Thoracic aorta (tissue), 2 donors: Measurements from ENCODE around the gene IGFL2. TPM values are rescaled to one million over a fixed set of nuclear protein-coding genes. Genes with fewer than 3 reads are reported as not detected.

Experiments
- ATAC-seq: fragments of 150-250 bp; one replicate; pipeline ENCODE4 v1.8.0; 2017; ENCODE audit warnings: low read depth; ENCODE audit not compliant: insufficient number of reproducible peaks, low FRiP score
- DNase-seq: peaks from one replicate; pipeline ENCODE4 v3.0.0-alpha.2; 2020; ENCODE audit warnings: low spot score
- H3K27ac ChIP-seq, 2 donors: fragments of 200-600 bp; sonication (generic); 1 replicate in 1 of 2; 2 replicates in 1 of 2; pipeline ENCODE4 v1.5.1; 2016; ENCODE audit warnings: mild to moderate bottlenecking in 2 of 2, moderate library complexity in 2 of 2
- H3K27me3 ChIP-seq: fragments of 200-600 bp; sonication (generic); replicated peaks from 2 replicates; pipeline ENCODE4 v1.6.0; 2016; ENCODE audit warnings: mild to moderate bottlenecking; ENCODE audit not compliant: insufficient read depth
- H3K36me3 ChIP-seq: fragments of 200-600 bp; sonication (generic); one replicate; pipeline ENCODE4 v1.5.1; 2016
- H3K4me1 ChIP-seq, 2 donors: fragments of 200-600 bp; sonication (generic); 1 replicate in 1 of 2; 2 replicates in 1 of 2; pipeline versions ENCODE4 v1.5.1 to v1.6.0; 2016; ENCODE audit warnings: low read depth in 2 of 2, mild to moderate bottlenecking in 1 of 2; ENCODE audit not compliant: control insufficient read depth in 1 of 2
- H3K4me3 ChIP-seq: fragments of 200-600 bp; sonication (generic); 2 replicates; pipeline ENCODE4 v1.5.1; 2016; ENCODE audit warnings: mild to moderate bottlenecking
- H3K9me3 ChIP-seq: fragments of 200-600 bp; sonication (generic); 2 replicates; pipeline ENCODE4 v1.5.1; 2016
- total RNA-seq, 2 donors: library from RNA; depleted of rRNA; stranded (reverse); fragments of >200 nt; gene quantifications; one replicate each; pipeline versions ENCODE4 v1.1.0 to v1.2.3, GENCODE V29; 2016
- TF ChIP-seq, protein P1 (sequence below): fragments of 200-600 bp; sonication (generic); IDR thresholded peaks from one replicate; pipeline ENCODE4 v1.5.1; 2019; ENCODE audit warnings: antibody characterized with exemption

The IGFL2 gene
- total RNA-seq, 2 donors from 2014 or later = 0.54 to 0.85 TPM

DNA sequence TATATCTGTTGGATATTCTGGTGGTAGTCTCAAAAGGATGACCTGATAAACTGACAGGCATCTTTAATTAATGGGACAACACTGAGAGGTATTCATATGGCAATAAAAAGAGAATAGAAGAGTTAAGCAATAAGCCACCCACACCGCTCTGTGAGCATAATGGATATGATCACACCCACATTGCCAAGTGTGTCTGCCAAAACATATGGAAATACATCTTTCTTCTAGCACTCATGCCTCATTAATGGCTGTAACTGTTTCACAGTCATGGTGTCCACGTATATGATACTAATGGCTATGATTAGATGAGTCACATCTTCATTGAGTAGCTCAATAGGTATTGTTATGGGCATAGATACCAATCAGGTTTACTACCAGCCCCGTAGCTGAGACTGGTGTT lies 36.7 kb upstream of the IGFL2 start:
- TF ChIP-seq, protein P1, sequence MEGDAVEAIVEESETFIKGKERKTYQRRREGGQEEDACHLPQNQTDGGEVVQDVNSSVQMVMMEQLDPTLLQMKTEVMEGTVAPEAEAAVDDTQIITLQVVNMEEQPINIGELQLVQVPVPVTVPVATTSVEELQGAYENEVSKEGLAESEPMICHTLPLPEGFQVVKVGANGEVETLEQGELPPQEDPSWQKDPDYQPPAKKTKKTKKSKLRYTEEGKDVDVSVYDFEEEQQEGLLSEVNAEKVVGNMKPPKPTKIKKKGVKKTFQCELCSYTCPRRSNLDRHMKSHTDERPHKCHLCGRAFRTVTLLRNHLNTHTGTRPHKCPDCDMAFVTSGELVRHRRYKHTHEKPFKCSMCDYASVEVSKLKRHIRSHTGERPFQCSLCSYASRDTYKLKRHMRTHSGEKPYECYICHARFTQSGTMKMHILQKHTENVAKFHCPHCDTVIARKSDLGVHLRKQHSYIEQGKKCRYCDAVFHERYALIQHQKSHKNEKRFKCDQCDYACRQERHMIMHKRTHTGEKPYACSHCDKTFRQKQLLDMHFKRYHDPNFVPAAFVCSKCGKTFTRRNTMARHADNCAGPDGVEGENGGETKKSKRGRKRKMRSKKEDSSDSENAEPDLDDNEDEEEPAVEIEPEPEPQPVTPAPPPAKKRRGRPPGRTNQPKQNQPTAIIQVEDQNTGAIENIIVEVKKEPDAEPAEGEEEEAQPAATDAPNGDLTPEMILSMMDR = no peak
- no peaks in the 10 kb centered on the region for H3K4me1 ChIP-seq
- DNase-seq = no peak
- H3K4me3 ChIP-seq = no peak overlapping the region
- no peak overlapping the region for H3K27ac ChIP-seq
- H3K27me3 ChIP-seq = peaks cover 3% of the 10 kb centered on the region
- ATAC-seq = no peak
- H3K36me3 ChIP-seq = no peaks in the 10 kb centered on the region
- H3K9me3 ChIP-seq = no peaks in the 10 kb centered on the region

- H3K27me3 ChIP-seq = peaks cover 4% of the 10 kb centered on the region
- H3K4me3 ChIP-seq = no peak overlapping the region
- no peak for DNase-seq
- TF ChIP-seq, protein P1 = no peak
- H3K9me3 ChIP-seq = no peaks in the 10 kb centered on the region
- H3K4me1 ChIP-seq = no peaks in the 10 kb centered on the region
- ATAC-seq = no peak
- no peaks in the 10 kb centered on the region for H3K36me3 ChIP-seq
- H3K27ac ChIP-seq = no peak overlapping the region
Observed at GRCh38 chr19:46112527-46112926, 35.5 kb upstream of the IGFL2 start.

GRCh38 chr19:46113726-46114125 lies 34.3 kb upstream of the IGFL2 start:
- TF ChIP-seq, protein P1 = no peak
- DNase-seq (no peak), ATAC-seq (no peak)
- Histone ChIP-seq H3K9me3 (no peaks in the 10 kb centered on the region), H3K4me1 (no peaks in the 10 kb centered on the region), H3K4me3 (no peak overlapping the region), H3K27ac (no peak overlapping the region), H3K36me3 (no peaks in the 10 kb centered on the region), H3K27me3 (peaks cover 4% of the 10 kb centered on the region)

DNA sequence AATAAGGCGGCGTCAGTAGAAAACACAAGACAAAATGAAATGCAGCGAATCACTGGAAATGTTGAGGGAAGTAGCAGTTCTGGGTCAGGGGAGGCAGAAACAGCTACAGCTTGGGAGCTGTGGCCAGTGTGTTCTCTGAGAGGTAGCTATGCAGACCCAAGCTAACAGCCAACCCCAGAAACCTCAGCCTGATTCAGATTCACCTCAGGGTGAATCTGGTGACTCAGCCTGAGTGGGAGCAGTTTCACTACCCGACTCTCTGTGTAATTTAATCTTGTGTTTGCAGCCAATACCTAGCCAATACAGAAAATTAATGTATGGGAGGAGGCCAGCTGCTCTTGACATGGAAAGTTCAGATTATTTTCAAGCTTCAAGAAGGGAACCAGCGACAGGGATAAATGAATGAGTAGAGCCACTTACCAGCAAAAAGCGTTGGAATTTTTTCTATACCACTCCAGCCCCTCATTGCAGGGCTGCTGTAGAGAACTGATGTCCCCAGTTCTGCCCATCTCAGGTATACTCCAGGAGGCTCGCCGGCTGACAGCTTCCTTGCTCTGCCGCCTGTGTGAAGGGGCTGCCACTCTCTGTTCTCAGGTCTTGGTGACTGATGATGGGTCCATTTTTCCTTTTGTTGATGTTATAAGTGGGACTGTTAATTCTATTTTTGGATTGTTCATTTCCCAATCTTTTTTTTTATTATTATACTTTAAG lies 32.5 kb upstream of the IGFL2 start:
- DNase-seq = no peak
- H3K4me1 ChIP-seq = no peaks in the 10 kb centered on the region
- no peaks in the 10 kb centered on the region for H3K36me3 ChIP-seq
- TF ChIP-seq, protein P1 = no peak
- no peaks in the 10 kb centered on the region for H3K9me3 ChIP-seq
- no peak for ATAC-seq
- H3K27me3 ChIP-seq = peaks cover 4% of the 10 kb centered on the region
- no peak overlapping the region for H3K4me3 ChIP-seq
- no peak overlapping the region for H3K27ac ChIP-seq

GRCh38 chr19:46116121-46116520 lies 31.9 kb upstream of the IGFL2 start:
- Histone ChIP-seq H3K4me1 (no peaks in the 10 kb centered on the region), H3K36me3 (no peaks in the 10 kb centered on the region), H3K9me3 (no peaks in the 10 kb centered on the region), H3K27me3 (peaks cover 4% of the 10 kb centered on the region), H3K27ac (no peak overlapping the region), H3K4me3 (no peak overlapping the region)
- ATAC-seq (no peak), DNase-seq (no peak)
- TF ChIP-seq, protein P1 = no peak
